Measurements from ENCODE around the gene SLC22A1. TPM values are rescaled to one million over a fixed set of nuclear protein-coding genes. Genes with fewer than 3 reads are reported as not detected.

The SLC22A1 gene
- total and polyA plus RNA-seq, 2 of the 8 experiments (the other 6 are each of a cell fraction or from before 2014, with no cell fraction given) = 0.12 to 0.45 TPM

DNA sequence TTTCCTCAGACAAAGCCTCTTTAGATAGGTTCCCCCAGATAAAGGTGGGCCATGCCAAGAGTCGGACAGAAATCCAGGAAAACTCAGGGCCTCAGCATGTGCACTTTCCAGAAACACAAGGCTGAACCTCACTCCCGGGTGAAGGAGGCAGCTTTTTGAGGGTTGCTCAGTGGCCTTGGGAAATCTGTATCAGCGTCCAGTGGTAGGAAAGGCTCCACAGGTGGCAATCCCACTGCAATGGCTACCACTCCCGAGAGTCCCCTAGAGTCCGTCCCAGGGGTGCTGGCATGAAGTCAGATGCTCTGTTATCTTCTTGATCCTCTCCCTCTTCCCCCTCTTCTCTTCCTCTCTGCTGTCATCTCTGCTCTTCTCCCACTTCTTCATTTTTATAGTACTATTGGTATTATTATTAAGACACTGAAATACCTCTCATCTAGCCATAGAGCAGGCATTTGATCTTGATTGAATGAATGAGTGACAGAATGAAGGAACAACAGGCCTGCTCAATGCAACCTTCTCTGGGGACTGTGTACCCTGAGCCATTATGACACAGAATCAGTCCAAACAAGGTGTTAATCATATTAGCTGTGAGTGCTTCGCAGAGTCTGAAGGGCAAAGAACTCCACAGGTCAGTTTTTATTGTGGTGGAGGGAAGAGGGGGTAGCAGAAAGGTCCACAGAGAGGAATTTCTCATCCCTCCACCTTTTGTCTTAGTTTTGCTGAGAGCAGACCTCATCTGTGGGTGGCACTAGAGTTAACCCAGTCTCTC, 13.3 kb downstream of the SLC22A1 start:
- no peak overlapping the region for H2BK20ac ChIP-seq (ENCODE audit: low read length)
- DNase-seq (ENCODE audit: low read depth in 1 of 2, low spot score in 2 of 2) = no peak
- H3K56ac ChIP-seq (replicated peaks; ENCODE audit: insufficient read length, low read depth, low read length) = no peak overlapping the region
- no peaks in the 10 kb centered on the region for H3K79me1 ChIP-seq (ENCODE audit: low read depth, low read length)
- H2BK120ac ChIP-seq (replicated peaks; ENCODE audit: low read depth, low read length) = no peak overlapping the region
- H3K36me3 ChIP-seq (ENCODE audit: control insufficient read depth in 2 of 4, insufficient read depth in 4 of 4, low read length in 3 of 4) = no peaks in the 10 kb centered on the region
- no peak overlapping the region for H2BK5ac ChIP-seq (ENCODE audit: low read depth, low read length)
- H3K18ac ChIP-seq (ENCODE audit: extremely low read depth, low read length) = no peak overlapping the region
- H3K4me2 ChIP-seq (ENCODE audit: insufficient read depth in 1 of 2, low read depth in 2 of 2, low read length in 2 of 2) = no peak overlapping the region
- no peaks in the 10 kb centered on the region for H3K79me2 ChIP-seq (ENCODE audit: control insufficient read depth in 1 of 2, insufficient read depth in 2 of 2, low read length in 2 of 2)
- H4K20me1 ChIP-seq (replicated peaks in 1 of 2; ENCODE audit: control insufficient read depth in 1 of 2, insufficient read depth in 2 of 2, low read length in 2 of 2) = no peaks in the 10 kb centered on the region
- no peak overlapping the region for H4K91ac ChIP-seq (replicated peaks; ENCODE audit: insufficient read length, low read length)
- no peaks in the 10 kb centered on the region; a peak in 1 of 7 replicates for H3K27me3 ChIP-seq (replicated peaks in 1 of 4; ENCODE audit: control insufficient read depth in 3 of 4, extremely low read depth in 1 of 4, insufficient read depth in 3 of 4, low read length in 3 of 4)
- peaks cover 7 to 31% (median 13%) of the 10 kb centered on the region in 4 experiments for H3K4me1 ChIP-seq (replicated peaks in 1 of 4; ENCODE audit: control insufficient read depth in 3 of 4, insufficient read depth in 4 of 4, low read length in 3 of 4)
- no peaks in the 10 kb centered on the region for H3K9me3 ChIP-seq (ENCODE audit: insufficient read depth in 2 of 2, low read depth in 1 of 2, low read length in 1 of 2)
- no peak overlapping the region for H4K8ac ChIP-seq (ENCODE audit: extremely low read depth, insufficient read depth, low read length)
- H3K4me3 ChIP-seq (ENCODE audit: extremely low read depth in 1 of 4, insufficient read depth in 2 of 4, low read depth in 3 of 4, low read length in 4 of 4) = no peak overlapping the region
- H3K9ac ChIP-seq (replicated peaks in 1 of 4; ENCODE audit: extremely low read depth in 1 of 4, low read depth in 3 of 4, low read length in 3 of 4) = no peak overlapping the region
- H3K27ac ChIP-seq (ENCODE audit: low read depth, low read length) = no peak overlapping the region
- no peak overlapping the region for H2AFZ ChIP-seq (ENCODE audit: low read length)
- no peak overlapping the region for H3K23ac ChIP-seq (ENCODE audit: insufficient read length)
- H2BK15ac ChIP-seq (ENCODE audit: low read length) = no peak overlapping the region
- no peak overlapping the region for H3K4ac ChIP-seq (replicated peaks; ENCODE audit: insufficient read length, low read depth, low read length)
- no peak overlapping the region for H2BK12ac ChIP-seq (ENCODE audit: low read depth, low read length)
- no peak overlapping the region for H2AK5ac ChIP-seq (ENCODE audit: low read depth, low read length)
- WGBS, 2 experiments (ENCODE audit: extremely low coverage in 1 of 2, insufficient coverage in 1 of 2, insufficient read length in 1 of 2, insufficient replicate concordance in 2 of 2, low coverage in 1 of 2, low lambda C conversion rate in 2 of 2, missing lambda C conversion rate in 1 of 2) = 90% methylated on average over 6 of the region's 6 CpGs; no CpG with 5 or more reads in 1 of the 2 experiments
- FAIRE-seq = no peak
- no peak overlapping the region for H4K5ac ChIP-seq (ENCODE audit: insufficient read length, low read depth, low read length)
- ChIA-PET CTCF (ENCODE audit: partially characterized antibody) (interaction anchor here (0.8 to 2.0 kb wide), 6 partner anchors 29 to 320 kb away, joined by 3 to 6 read pairs (median 4); no protein-coding TSS in a partner anchor), POLR2A (ENCODE audit: partially characterized antibody) (no interaction called here)
- no peak overlapping the region for H3K14ac ChIP-seq (ENCODE audit: insufficient read length)
- H3K23me2 ChIP-seq (ENCODE audit: low read depth, low read length) = no peaks in the 10 kb centered on the region
- TF ChIP-seq SIX5 (IDR thresholded peaks at IDR 0.05; ENCODE audit: low read depth, low read length) = no peak
- no peak for TF ChIP-seq KDM5A (IDR thresholded peaks at IDR 0.05; ENCODE audit: low read length)
- no peak for TF ChIP-seq SP1 (IDR thresholded peaks at IDR 0.05; ENCODE audit: low read depth, low read length)
- TF ChIP-seq GABPA (IDR thresholded peaks at IDR 0.05; ENCODE audit: borderline replicate concordance, insufficient read depth, low read length) = no peak
- no peak for TF ChIP-seq MAX (IDR thresholded peaks at IDR 0.05)
- no peak for TF ChIP-seq EP300 (IDR thresholded peaks at IDR 0.05; ENCODE audit: borderline replicate concordance in 1 of 2, low read depth in 2 of 2, low read length in 2 of 2)
- no peak for TF ChIP-seq ATF3 (IDR thresholded peaks at IDR 0.05; ENCODE audit: insufficient read depth, low read depth, low read length)
- TF ChIP-seq TAF1 (IDR thresholded peaks at IDR 0.05; ENCODE audit: low read depth, low read length) = no peak
- no peak for TF ChIP-seq BACH1 (IDR thresholded peaks at IDR 0.05; ENCODE audit: low read length)
- no peak for TF ChIP-seq JUND (IDR thresholded peaks at IDR 0.05; ENCODE audit: low read length)
- no peak for TF ChIP-seq CTBP2 (IDR thresholded peaks at IDR 0.05; ENCODE audit: borderline replicate concordance, insufficient read depth, insufficient read length, low read length)
